ENCODE data around the gene GSK3A. TPM values are rescaled to one million over a fixed set of nuclear protein-coding genes. Genes with fewer than 3 reads are reported as not detected.

GSK3A gene
- total RNA-seq, 5 donors from 2014 or later (not counting 1 experiment from before 2014, with no cell fraction given) = 21.4 to 45.8 (median 38.1) TPM

- Histone ChIP-seq H3K36me3 (ENCODE audit: control insufficient read depth in 2 of 2, extremely low read depth in 1 of 2, insufficient read depth in 1 of 2, low read length in 1 of 2) (peaks cover 0 to 13% of the 10 kb centered on the region in 2 donors), H3K27ac (ENCODE audit: low read length) (no peak overlapping the region), H3K9me3 (no peaks in the 10 kb centered on the region), H3K27me3 (replicated peaks in 1 of 2; ENCODE audit: control insufficient read depth in 2 of 2, extremely low read depth in 1 of 2, insufficient read depth in 2 of 2, low read length in 1 of 2) (no peaks in the 10 kb centered on the region), H3K4me3 (ENCODE audit: control insufficient read depth in 1 of 2, extremely low read depth in 1 of 2, low read length in 1 of 2) (no peak overlapping the region), H3K4me1 (ENCODE audit: control insufficient read depth in 1 of 2, extremely low read depth in 1 of 2, insufficient read depth in 2 of 2, low read length in 2 of 2) (peaks cover 25 to 51% of the 10 kb centered on the region in 2 experiments)
- Mint-ChIP-seq H3K27ac (no peak overlapping the region), H3K4me1 (peaks cover 45 to 50% (median 49%) of the 10 kb centered on the region in 3 donors), H3K36me3 (no peaks in the 10 kb centered on the region), H3K9me3 (no peaks in the 10 kb centered on the region), H3K27me3 (no peaks in the 10 kb centered on the region), H3K4me3 (peak overlapping the region in 1 of 3 donors; percentile 31)
- ATAC-seq (replicated peaks in 1 of 4) (no peak), DNase-seq (peak in 1 of 35 experiments; percentile 5)
- ChIA-PET CTCF (interaction anchor here in 1 of 2 donors (0.9 kb wide), 1 partner anchor 31 kb away, joined by 3 read pairs; no protein-coding TSS in a partner anchor), POLR2A (interaction anchor here in 1 of 2 donors (0.6 kb wide), 1 partner anchor 9 kb away, joined by 4 read pairs; no protein-coding TSS in a partner anchor)
- 89% methylated on average over 17 of the region's 41 CpGs for WGBS (ENCODE audit: insufficient coverage)
These were observed 6.1 kb upstream of the GSK3A start for GRCh38 chr19:42248270-42249148.

DNA sequence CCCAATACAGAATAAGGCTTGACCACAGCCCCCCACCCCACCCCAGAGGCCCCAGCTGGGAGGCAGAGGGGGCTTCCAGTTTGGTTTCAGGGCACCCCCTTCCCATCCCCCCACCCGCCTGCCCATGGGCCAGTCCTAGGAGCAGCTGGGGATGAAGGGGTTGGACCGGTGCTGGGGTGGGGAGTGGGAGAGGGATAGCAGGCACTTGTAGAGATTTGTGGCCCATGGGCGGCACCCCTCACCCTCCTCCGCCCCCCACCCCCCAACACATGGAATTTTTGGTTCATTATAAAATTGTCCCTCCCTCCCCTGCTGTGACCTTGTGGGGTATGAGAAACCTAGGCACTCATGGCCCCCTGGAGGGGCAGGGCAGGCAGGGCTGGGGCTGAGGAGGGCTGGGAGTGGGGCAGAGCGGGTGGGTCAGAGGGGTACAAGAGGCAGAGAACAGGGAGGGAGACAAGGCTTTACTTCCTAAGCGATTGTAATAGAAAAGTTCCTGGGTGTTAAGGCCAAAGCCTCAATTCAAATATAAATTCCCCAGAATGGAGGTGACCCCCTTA lies 5.3 kb upstream of the GSK3A start:
- Mint-ChIP-seq H3K4me1 (peaks cover 49 to 51% (median 51%) of the 10 kb centered on the region in 3 donors), H3K27ac (no peak overlapping the region)
- no peak for ATAC-seq (replicated peaks in 1 of 4)

DNA sequence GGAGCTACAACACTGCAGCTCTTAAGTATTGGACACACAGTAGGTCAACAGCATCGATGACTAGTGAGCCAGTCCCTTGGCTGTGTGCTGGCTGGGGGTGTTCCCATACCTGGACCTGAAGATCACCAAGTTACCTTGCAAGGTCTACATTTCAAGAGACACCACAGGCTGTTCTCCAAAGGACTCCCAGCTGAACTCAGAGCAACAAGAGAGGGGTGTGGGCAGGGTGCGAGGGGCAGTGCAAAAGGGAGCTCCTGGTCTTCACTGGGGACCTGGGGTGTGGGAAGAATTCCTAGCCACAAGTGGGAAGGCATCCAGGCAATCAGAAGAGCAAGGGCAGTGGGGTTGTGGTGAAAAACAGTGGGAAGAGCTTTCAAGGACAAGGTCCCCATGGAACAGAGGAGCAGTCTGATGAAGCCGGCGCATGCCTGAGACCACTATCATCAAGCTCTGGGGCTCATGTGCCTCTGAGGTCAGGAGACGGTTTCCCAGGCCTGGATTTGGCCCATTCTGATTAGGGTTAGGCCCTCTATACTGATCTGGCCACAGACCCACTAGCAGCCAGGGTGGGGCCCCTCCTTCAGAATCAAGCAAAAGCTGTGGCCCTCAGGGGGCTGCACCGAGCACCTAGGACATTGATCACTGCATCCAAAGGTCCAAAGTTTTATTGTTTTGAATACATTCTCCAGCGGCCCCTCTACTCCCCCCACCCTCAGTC lies 4.7 kb upstream of the GSK3A start:
- no peak overlapping the region for H3K4me3 ChIP-seq (ENCODE audit: control insufficient read depth in 1 of 2, extremely low read depth in 1 of 2, low read length in 1 of 2)
- Mint-ChIP-seq H3K27me3 (no peaks in the 10 kb centered on the region), H3K4me3 (no peak overlapping the region), H3K4me1 (peaks cover 43 to 46% (median 45%) of the 10 kb centered on the region in 3 donors), H3K9me3 (no peaks in the 10 kb centered on the region), H3K27ac (peak overlapping the region; percentile 44 to 84), H3K36me3 (no peaks in the 10 kb centered on the region)
- H3K9me3 ChIP-seq = no peaks in the 10 kb centered on the region
- ChIA-PET POLR2A (interaction anchor here in 1 of 2 donors (0.7 kb wide), 1 partner anchor 24 kb away, joined by 3 read pairs; no protein-coding TSS in a partner anchor), CTCF (interaction anchor here (0.5 to 1.9 kb wide), 4 partner anchors 32 to 65 kb away, joined by 3 to 6 read pairs (median 4); no protein-coding TSS in a partner anchor)
- DNase-seq = peak in 1 of 35 experiments; percentile 2
- peaks cover 0 to 13% of the 10 kb centered on the region in 2 donors for H3K36me3 ChIP-seq (ENCODE audit: control insufficient read depth in 2 of 2, extremely low read depth in 1 of 2, insufficient read depth in 1 of 2, low read length in 1 of 2)
- no peaks in the 10 kb centered on the region for H3K27me3 ChIP-seq (replicated peaks in 1 of 2; ENCODE audit: control insufficient read depth in 2 of 2, extremely low read depth in 1 of 2, insufficient read depth in 2 of 2, low read length in 1 of 2)
- no peak for ATAC-seq (replicated peaks in 1 of 4)
- no peak overlapping the region for H3K27ac ChIP-seq (ENCODE audit: low read length)
- H3K4me1 ChIP-seq (ENCODE audit: control insufficient read depth in 1 of 2, extremely low read depth in 1 of 2, insufficient read depth in 2 of 2, low read length in 2 of 2) = peaks cover 18 to 44% of the 10 kb centered on the region in 2 experiments
- WGBS (ENCODE audit: insufficient coverage) = 87% methylated on average over 4 of the region's 7 CpGs

More for the DNA sequence above, 5.3 kb upstream of the GSK3A start:
- H3K4me3 ChIP-seq (ENCODE audit: control insufficient read depth in 1 of 2, extremely low read depth in 1 of 2, low read length in 1 of 2) = no peak overlapping the region
- DNase-seq = no peak
- no peaks in the 10 kb centered on the region for H3K9me3 ChIP-seq
- Mint-ChIP-seq H3K27me3 (no peaks in the 10 kb centered on the region), H3K4me3 (no peak overlapping the region), H3K9me3 (no peaks in the 10 kb centered on the region), H3K36me3 (no peaks in the 10 kb centered on the region)
- H3K27ac ChIP-seq (ENCODE audit: low read length) = no peak overlapping the region
- ChIA-PET POLR2A (no interaction called here), CTCF (interaction anchor here in 1 of 2 donors (0.9 to 1.9 kb wide), 2 partner anchors 32 kb away, joined by 3 to 6 read pairs; no protein-coding TSS in a partner anchor)
- peaks cover 23 to 50% of the 10 kb centered on the region in 2 experiments for H3K4me1 ChIP-seq (ENCODE audit: control insufficient read depth in 1 of 2, extremely low read depth in 1 of 2, insufficient read depth in 2 of 2, low read length in 2 of 2)
- H3K27me3 ChIP-seq (replicated peaks in 1 of 2; ENCODE audit: control insufficient read depth in 2 of 2, extremely low read depth in 1 of 2, insufficient read depth in 2 of 2, low read length in 1 of 2) = no peaks in the 10 kb centered on the region
- no CpG with 5 or more reads among the region's 6 CpGs for WGBS (ENCODE audit: insufficient coverage)
- H3K36me3 ChIP-seq (ENCODE audit: control insufficient read depth in 2 of 2, extremely low read depth in 1 of 2, insufficient read depth in 1 of 2, low read length in 1 of 2) = peaks cover 0 to 13% of the 10 kb centered on the region in 2 donors

GRCh38 chr19:42246143-42246921 lies 3.9 kb upstream of the GSK3A start:
- Histone ChIP-seq H3K27ac (ENCODE audit: low read length) (no peak overlapping the region), H3K9me3 (no peaks in the 10 kb centered on the region), H3K36me3 (ENCODE audit: control insufficient read depth in 2 of 2, extremely low read depth in 1 of 2, insufficient read depth in 1 of 2, low read length in 1 of 2) (peaks cover 0 to 13% of the 10 kb centered on the region in 2 donors), H3K4me1 (ENCODE audit: control insufficient read depth in 1 of 2, extremely low read depth in 1 of 2, insufficient read depth in 2 of 2, low read length in 2 of 2) (peaks cover 15 to 43% of the 10 kb centered on the region in 2 experiments), H3K4me3 (ENCODE audit: control insufficient read depth in 1 of 2, extremely low read depth in 1 of 2, low read length in 1 of 2) (no peak overlapping the region), H3K27me3 (replicated peaks in 1 of 2; ENCODE audit: control insufficient read depth in 2 of 2, extremely low read depth in 1 of 2, insufficient read depth in 2 of 2, low read length in 1 of 2) (no peaks in the 10 kb centered on the region)
- 68% methylated on average over 5 of the region's 10 CpGs for WGBS (ENCODE audit: insufficient coverage)
- Mint-ChIP-seq H3K27ac (peak overlapping the region; percentile 70 to 100), H3K4me3 (no peak overlapping the region), H3K27me3 (no peaks in the 10 kb centered on the region), H3K9me3 (no peaks in the 10 kb centered on the region), H3K4me1 (peaks cover 41 to 45% (median 42%) of the 10 kb centered on the region in 3 donors), H3K36me3 (no peaks in the 10 kb centered on the region)
- DNase-seq (peak in 2 of 35 experiments; percentile 6 to 26), ATAC-seq (replicated peaks in 1 of 4) (no peak)
- CTCF ChIA-PET = interaction anchor here (0.5 to 1.9 kb wide), 4 partner anchors 33 to 64 kb away, joined by 3 to 6 read pairs (median 4); no protein-coding TSS in a partner anchor
- POLR2A ChIA-PET = interaction anchor here in 1 of 2 donors (0.7 kb wide), 1 partner anchor 25 kb away, joined by 3 read pairs; no protein-coding TSS in a partner anchor

- Mint-ChIP-seq H3K4me3 (peak overlapping the region; percentile 86 to 96 (median 89)), H3K4me1 (peaks cover 43 to 53% (median 48%) of the 10 kb centered on the region in 3 donors), H3K27me3 (no peaks in the 10 kb centered on the region), H3K27ac (peak overlapping the region; percentile 97 to 100), H3K9me3 (no peaks in the 10 kb centered on the region), H3K36me3 (peaks cover 4% of the 10 kb centered on the region)
- Histone ChIP-seq H3K4me1 (ENCODE audit: control insufficient read depth in 1 of 2, extremely low read depth in 1 of 2, insufficient read depth in 2 of 2, low read length in 2 of 2) (peaks cover 10 to 43% of the 10 kb centered on the region in 2 experiments), H3K9me3 (no peaks in the 10 kb centered on the region), H3K27ac (ENCODE audit: low read length) (peak overlapping the region; percentile 85), H3K4me3 (ENCODE audit: control insufficient read depth in 1 of 2, extremely low read depth in 1 of 2, low read length in 1 of 2) (no peak overlapping the region), H3K36me3 (ENCODE audit: control insufficient read depth in 2 of 2, extremely low read depth in 1 of 2, insufficient read depth in 1 of 2, low read length in 1 of 2) (peaks cover 0 to 17% of the 10 kb centered on the region in 2 donors), H3K27me3 (replicated peaks in 1 of 2; ENCODE audit: control insufficient read depth in 2 of 2, extremely low read depth in 1 of 2, insufficient read depth in 2 of 2, low read length in 1 of 2) (no peaks in the 10 kb centered on the region)
- ChIA-PET POLR2A (no interaction called here), CTCF (no interaction called here)
- DNase-seq (no peak), ATAC-seq (replicated peaks in 1 of 4) (no peak)
- 93% methylated on average over 6 of the region's 10 CpGs for WGBS (ENCODE audit: insufficient coverage)
These were observed 2.8 kb upstream of the GSK3A start for GRCh38 chr19:42245231-42245630.
